Epithelial cell of esophagus (primary cell): ENCODE data around the gene SOX13.

ENCODE experiments used
- DNase-seq: peaks from one replicate; pipeline ENCODE4 v3.0.0; 2010; ENCODE audit warnings: low read depth
- H3K4me3 ChIP-seq: 2 replicates; pipeline ENCODE4 v1.5.1; 2011; ENCODE audit warnings: mild to moderate bottlenecking, low read length, control low read depth
- CTCF ChIP-seq: IDR thresholded peaks from 2 replicates; pipeline ENCODE4 v1.5.1; 2011; ENCODE audit warnings: low read depth, mild to moderate bottlenecking, low read length, control low read depth, inconsistent platforms; ENCODE audit not compliant: insufficient read depth; ENCODE audit errors: missing control alignments

SOX13 gene

GRCh38 chr1:204062106-204062505, 10.8 kb upstream of the SOX13 start:
- no peak for DNase-seq

GRCh38 chr1:204065174-204065985, 7.5 kb upstream of the SOX13 start:
- TF ChIP-seq CTCF: no peak

More at GRCh38 chr1:204062106-204062505, 10.8 kb upstream of the SOX13 start:
- no peak overlapping the region for H3K4me3 ChIP-seq
- TF ChIP-seq CTCF: no peak

GRCh38 chr1:204065986-204066300, 7.0 kb upstream of the SOX13 start:
- H3K4me3 ChIP-seq: no peak overlapping the region
- no peak for DNase-seq
- TF ChIP-seq CTCF: no peak

More at GRCh38 chr1:204065174-204065985, 7.5 kb upstream of the SOX13 start:
- no peak overlapping the region for H3K4me3 ChIP-seq
- no peak for DNase-seq

GRCh38 chr1:204067935-204068334, 5.0 kb upstream of the SOX13 start:
- no peak for DNase-seq
- no peak for TF ChIP-seq CTCF
- no peak overlapping the region for H3K4me3 ChIP-seq

GRCh38 chr1:204069887-204070286, 3.0 kb upstream of the SOX13 start:
- TF ChIP-seq CTCF: no peak
- H3K4me3 ChIP-seq: no peak overlapping the region
- peak; percentile 25 for DNase-seq

GRCh38 chr1:204070895-204071294, 2.0 kb upstream of the SOX13 start:
- no peak for TF ChIP-seq CTCF
- no peak for DNase-seq

GRCh38 chr1:204073837-204074273, 940 bp downstream of the SOX13 start:
- TF ChIP-seq CTCF: no peak
- peak; percentile 27 for DNase-seq

More at GRCh38 chr1:204070895-204071294, 2.0 kb upstream of the SOX13 start:
- H3K4me3 ChIP-seq: no peak overlapping the region

More at GRCh38 chr1:204073837-204074273, 940 bp downstream of the SOX13 start:
- peak overlapping the region; percentile 84 for H3K4me3 ChIP-seq
